ENCODE results near the gene CASP10. TPM values are rescaled to one million over a fixed set of nuclear protein-coding genes. Genes with fewer than 3 reads are reported as not detected.
"Not testable (repeated sequence)": the region's sequence is repeated elsewhere in the genome, so short reads cannot be mapped to it uniquely, and the experiment has no call there.

Gene CASP10
- total and polyA plus RNA-seq, 3 donors from 2014 or later: 2.4 to 10.4 (median 5.2) TPM

GRCh38 chr2:201148434-201148990 lies 34.4 kb upstream of the CASP10 start:
- 85 to 94% methylated on average over 1 of the region's 1 CpG for WGBS, 2 donors
- intact Hi-C loops (cut with DNase I; ENCODE audit: low total_unique reads): no loop called here
- Histone ChIP-seq H3K4me1 (peaks cover 9% of the 10 kb centered on the region), H3K27ac (peak overlapping the region in 1 of 2 donors; percentile 38), H3K4me3 (no peak overlapping the region), H3K9me3 (no peaks in the 10 kb centered on the region), H3K36me3 (ENCODE audit: low read depth, missing control alignments) (no peaks in the 10 kb centered on the region), H3K27me3 (no peaks in the 10 kb centered on the region)
- TF ChIP-seq CTCF (IDR thresholded peaks at IDR 0.05) (no peak), POLR2A (IDR thresholded peaks at IDR 0.05) (no peak)
- DNase-seq: no peak

- Histone ChIP-seq H3K4me3 (no peak overlapping the region), H3K36me3 (ENCODE audit: low read depth, missing control alignments) (no peaks in the 10 kb centered on the region), H3K27ac (peak overlapping the region in 1 of 2 donors; percentile 38), H3K27me3 (no peaks in the 10 kb centered on the region), H3K4me1 (peaks cover 9% of the 10 kb centered on the region), H3K9me3 (no peaks in the 10 kb centered on the region)
- DNase-seq: no peak
- TF ChIP-seq CTCF (IDR thresholded peaks at IDR 0.05) (no peak), POLR2A (IDR thresholded peaks at IDR 0.05) (no peak)
- 96 to 99% methylated on average over 2 of the region's 2 CpGs for WGBS, 2 donors
- intact Hi-C loops (cut with DNase I; ENCODE audit: low total_unique reads): no loop called here
Observed at GRCh38 chr2:201149064-201149820, 33.7 kb upstream of the CASP10 start.

- H3K4me1 ChIP-seq; H3K9me3 ChIP-seq; DNase-seq; H3K4me3 ChIP-seq; H3K27ac ChIP-seq; H3K36me3 ChIP-seq (ENCODE audit: low read depth, missing control alignments); H3K27me3 ChIP-seq: not testable (repeated sequence)
- intact Hi-C loops (cut with DNase I; ENCODE audit: low total_unique reads): loop anchor here (10.0 kb wide), 1 partner anchor 245 kb away; no protein-coding TSS in a partner anchor
- 90 to 99% methylated on average over 7 to 8 of the region's 8 CpGs for WGBS, 2 donors
Observed at GRCh38 chr2:201149821-201150165, 33.1 kb upstream of the CASP10 start.

- Histone ChIP-seq H3K27ac (peak overlapping the region in 1 of 2 donors; percentile 57), H3K9me3 (no peaks in the 10 kb centered on the region), H3K27me3 (no peaks in the 10 kb centered on the region), H3K4me1 (peaks cover 9% of the 10 kb centered on the region), H3K4me3 (no peak overlapping the region), H3K36me3 (ENCODE audit: low read depth, missing control alignments) (no peaks in the 10 kb centered on the region)
- DNase-seq: no peak
- no peak for TF ChIP-seq POLR2A (IDR thresholded peaks at IDR 0.05)
- no peak for TF ChIP-seq CTCF (IDR thresholded peaks at IDR 0.05)
- intact Hi-C loops (cut with DNase I; ENCODE audit: low total_unique reads): loop anchor here (10.0 kb wide), 1 partner anchor 246 kb away; no protein-coding TSS in a partner anchor
- 90 to 96% methylated on average over 3 of the region's 3 CpGs for WGBS, 2 donors
Observed at GRCh38 chr2:201150454-201151020, 32.4 kb upstream of the CASP10 start.

GRCh38 chr2:201151127-201151981 lies 31.6 kb upstream of the CASP10 start:
- H3K36me3 ChIP-seq (ENCODE audit: low read depth, missing control alignments): no peaks in the 10 kb centered on the region
- H3K27ac ChIP-seq: peak overlapping the region in 1 of 2 donors; percentile 57
- no peak for TF ChIP-seq POLR2A (IDR thresholded peaks at IDR 0.05)
- no peak for TF ChIP-seq CTCF (IDR thresholded peaks at IDR 0.05)
- no peaks in the 10 kb centered on the region for H3K27me3 ChIP-seq
- H3K9me3 ChIP-seq: no peaks in the 10 kb centered on the region
- DNase-seq: no peak
- H3K4me1 ChIP-seq: peaks cover 9% of the 10 kb centered on the region
- intact Hi-C loops (cut with DNase I; ENCODE audit: low total_unique reads): loop anchor here (10.0 kb wide), 1 partner anchor 247 kb away; no protein-coding TSS in a partner anchor
- 62 to 69% methylated on average over 8 of the region's 8 CpGs for WGBS, 2 donors
- no peak overlapping the region for H3K4me3 ChIP-seq
